GM12891 (cell line): Measurements from ENCODE around the gene OSM.

ENCODE experiments used
- POLR2A ChIP-seq: IDR thresholded peaks from 2 replicates; pipeline ENCODE4 v1.6.1; 2011; ENCODE audit warnings: low read depth, low read length, control low read depth
- POLR2AphosphoS5 ChIP-seq: IDR thresholded peaks from 2 replicates; pipeline ENCODE4 v1.6.1; 2011; ENCODE audit warnings: low read depth, low read length, control low read depth
- POU2F2 ChIP-seq: IDR thresholded peaks from 2 replicates; pipeline ENCODE4 v1.6.1; 2011; ENCODE audit warnings: low read depth, mild to moderate bottlenecking, control low read depth, low read length, moderate library complexity
- SPI1 ChIP-seq: IDR thresholded peaks from 2 replicates; pipeline ENCODE4 v1.6.1; 2011; ENCODE audit warnings: low read depth, low read length, control low read depth
- TAF1 ChIP-seq: IDR thresholded peaks from 2 replicates; pipeline ENCODE4 v1.6.1; 2011; ENCODE audit warnings: low read depth, low read length, control low read depth

- no peak for TF ChIP-seq POLR2A
- TF ChIP-seq POLR2AphosphoS5: no peak
- TF ChIP-seq TAF1: no peak
- TF ChIP-seq SPI1: no peak
- no peak for TF ChIP-seq POU2F2
Observed at GRCh38 chr22:30232716-30233218, 33.9 kb downstream of the OSM start.
